ENCODE data around the gene CITED4. TPM values are rescaled to one million over a fixed set of nuclear protein-coding genes. Genes with fewer than 3 reads are reported as not detected.
A peak's percentile ranks its signal among the peaks of the same experiment; 100 is the strongest.

Gene CITED4
- total and polyA plus RNA-seq, 12 donors = 3.5 to 68.5 (median 36.0) TPM

DNA sequence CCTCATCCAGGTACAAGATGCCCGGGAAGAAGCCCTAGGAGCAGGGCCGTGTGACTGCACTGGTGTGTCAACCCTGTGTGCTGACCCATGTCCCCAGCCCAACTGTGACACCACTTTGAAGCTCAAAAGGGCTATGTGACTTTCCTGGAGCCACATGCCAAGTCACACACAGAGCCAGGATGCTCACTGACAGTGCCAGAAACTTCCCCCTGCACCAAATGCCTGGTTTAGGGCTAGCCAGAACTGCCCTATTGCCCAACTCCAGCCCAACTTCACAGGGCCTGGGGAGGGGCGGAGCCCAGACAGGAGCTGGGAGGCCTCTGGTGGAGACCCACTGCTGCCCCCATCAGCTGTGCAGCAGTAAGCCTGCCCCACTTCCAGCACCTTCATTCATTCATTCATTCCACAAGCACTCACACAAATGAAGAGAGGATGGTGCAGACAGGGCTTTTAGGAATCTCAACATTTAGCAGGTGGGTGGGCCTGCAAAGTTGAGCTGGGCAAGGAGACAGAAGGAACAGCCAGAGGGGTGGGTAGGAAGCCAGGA is 41.8 kb downstream of the CITED4 start:
- intact Hi-C loops (cut with DNase I) = no loop called here
- H3K4me3 ChIP-seq = no peak overlapping the region
- TF ChIP-seq, protein P1, sequence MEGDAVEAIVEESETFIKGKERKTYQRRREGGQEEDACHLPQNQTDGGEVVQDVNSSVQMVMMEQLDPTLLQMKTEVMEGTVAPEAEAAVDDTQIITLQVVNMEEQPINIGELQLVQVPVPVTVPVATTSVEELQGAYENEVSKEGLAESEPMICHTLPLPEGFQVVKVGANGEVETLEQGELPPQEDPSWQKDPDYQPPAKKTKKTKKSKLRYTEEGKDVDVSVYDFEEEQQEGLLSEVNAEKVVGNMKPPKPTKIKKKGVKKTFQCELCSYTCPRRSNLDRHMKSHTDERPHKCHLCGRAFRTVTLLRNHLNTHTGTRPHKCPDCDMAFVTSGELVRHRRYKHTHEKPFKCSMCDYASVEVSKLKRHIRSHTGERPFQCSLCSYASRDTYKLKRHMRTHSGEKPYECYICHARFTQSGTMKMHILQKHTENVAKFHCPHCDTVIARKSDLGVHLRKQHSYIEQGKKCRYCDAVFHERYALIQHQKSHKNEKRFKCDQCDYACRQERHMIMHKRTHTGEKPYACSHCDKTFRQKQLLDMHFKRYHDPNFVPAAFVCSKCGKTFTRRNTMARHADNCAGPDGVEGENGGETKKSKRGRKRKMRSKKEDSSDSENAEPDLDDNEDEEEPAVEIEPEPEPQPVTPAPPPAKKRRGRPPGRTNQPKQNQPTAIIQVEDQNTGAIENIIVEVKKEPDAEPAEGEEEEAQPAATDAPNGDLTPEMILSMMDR (IDR thresholded peaks at IDR 0.05) = no peak
- no peak for TF ChIP-seq POLR2A (IDR thresholded peaks at IDR 0.05)
- no peaks in the 10 kb centered on the region for H3K27me3 ChIP-seq
- H3K36me3 ChIP-seq (replicated peaks in 1 of 2) = no peaks in the 10 kb centered on the region
- H3K9me3 ChIP-seq (replicated peaks in 1 of 3) = no peaks in the 10 kb centered on the region
- no peak overlapping the region for H3K27ac ChIP-seq
- 83 to 91% (median 86%) methylated on average over 1 to 3 of the region's 3 CpGs for WGBS, 4 donors
- no peaks in the 10 kb centered on the region for H3K4me1 ChIP-seq (replicated peaks in 1 of 2)
- no peak for DNase-seq

DNA sequence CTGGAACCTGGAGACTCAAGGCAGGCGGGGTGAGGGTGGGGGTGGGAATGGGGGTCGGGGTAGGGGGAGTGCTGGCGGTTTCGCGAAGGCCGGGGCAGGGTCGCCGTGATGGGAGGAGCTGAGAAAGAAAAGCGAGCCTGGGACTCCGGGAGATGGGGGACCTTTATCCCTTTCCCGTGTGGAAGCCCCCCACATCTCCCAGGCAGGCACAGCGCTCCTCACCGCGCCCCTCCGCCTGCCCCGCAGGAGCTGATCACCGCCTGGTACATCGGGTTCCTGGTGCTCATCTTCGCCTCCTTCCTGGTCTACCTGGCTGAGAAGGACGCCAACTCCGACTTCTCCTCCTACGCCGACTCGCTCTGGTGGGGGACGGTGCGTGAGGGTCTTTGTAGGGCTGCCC is 43.1 kb downstream of the CITED4 start:
- no peak overlapping the region for H3K27ac ChIP-seq
- no peak for DNase-seq
- no peaks in the 10 kb centered on the region for H3K27me3 ChIP-seq
- H3K4me1 ChIP-seq (replicated peaks in 1 of 2) = no peaks in the 10 kb centered on the region
- no peak overlapping the region for H3K4me3 ChIP-seq
- TF ChIP-seq, protein P1 (IDR thresholded peaks at IDR 0.05) = no peak
- TF ChIP-seq POLR2A (IDR thresholded peaks at IDR 0.05) = no peak
- H3K36me3 ChIP-seq (replicated peaks in 1 of 2) = no peaks in the 10 kb centered on the region
- no peaks in the 10 kb centered on the region for H3K9me3 ChIP-seq (replicated peaks in 1 of 3)
- intact Hi-C loops (cut with DNase I) = no loop called here
- 59 to 63% (median 61%) methylated on average over 23 to 26 of the region's 26 CpGs for WGBS, 4 donors

DNA sequence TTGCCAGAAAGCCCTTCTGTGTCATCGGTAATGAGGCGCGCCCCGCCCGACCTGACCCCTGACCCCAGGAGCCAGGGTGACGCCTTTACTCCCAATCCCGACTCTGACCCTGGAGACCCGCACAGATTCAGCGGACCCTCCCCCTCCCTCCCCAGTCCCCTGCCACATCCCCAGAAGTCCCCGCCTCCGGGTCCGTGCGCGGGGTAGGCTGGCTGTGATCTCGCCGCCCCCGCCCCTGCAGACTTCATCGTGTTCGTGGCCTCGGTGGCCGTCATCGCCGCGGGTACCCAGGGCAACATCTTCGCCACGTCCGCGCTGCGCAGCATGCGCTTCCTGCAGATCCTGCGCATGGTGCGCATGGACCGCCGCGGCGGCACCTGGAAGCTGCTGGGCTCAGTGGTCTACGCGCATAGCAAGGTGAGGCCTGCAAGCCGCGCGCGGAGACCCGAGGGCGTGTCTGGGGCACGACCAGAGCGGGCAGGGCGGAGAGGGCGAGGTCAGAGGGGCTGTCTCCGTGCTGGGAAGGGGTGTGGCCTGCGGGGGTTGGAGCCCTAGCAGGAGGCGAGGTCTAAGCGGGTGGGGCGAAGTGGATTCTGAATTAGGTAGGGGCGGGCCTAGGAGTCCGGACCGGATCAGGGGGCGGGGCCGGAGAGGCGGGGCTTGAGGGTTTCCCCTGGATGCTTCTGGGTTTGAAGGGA is 43.8 kb downstream of the CITED4 start:
- Histone ChIP-seq H3K9me3 (replicated peaks in 1 of 3) (no peaks in the 10 kb centered on the region), H3K4me3 (peak overlapping the region in 1 of 4 donors; percentile 41), H3K27me3 (no peaks in the 10 kb centered on the region), H3K27ac (no peak overlapping the region), H3K4me1 (replicated peaks in 1 of 2) (no peaks in the 10 kb centered on the region), H3K36me3 (replicated peaks in 1 of 2) (no peaks in the 10 kb centered on the region)
- 6 to 16% (median 9%) methylated on average over 22 to 59 of the region's 59 CpGs; no CpG with 5 or more reads in 1 of the 4 donors for WGBS, 4 donors
- no peak for TF ChIP-seq POLR2A (IDR thresholded peaks at IDR 0.05)
- TF ChIP-seq, protein P1 (IDR thresholded peaks at IDR 0.05) = no peak
- intact Hi-C loops (cut with DNase I) = no loop called here
- peak in 5 of 7 donors; percentile 50 to 71 (median 55) for DNase-seq

DNA sequence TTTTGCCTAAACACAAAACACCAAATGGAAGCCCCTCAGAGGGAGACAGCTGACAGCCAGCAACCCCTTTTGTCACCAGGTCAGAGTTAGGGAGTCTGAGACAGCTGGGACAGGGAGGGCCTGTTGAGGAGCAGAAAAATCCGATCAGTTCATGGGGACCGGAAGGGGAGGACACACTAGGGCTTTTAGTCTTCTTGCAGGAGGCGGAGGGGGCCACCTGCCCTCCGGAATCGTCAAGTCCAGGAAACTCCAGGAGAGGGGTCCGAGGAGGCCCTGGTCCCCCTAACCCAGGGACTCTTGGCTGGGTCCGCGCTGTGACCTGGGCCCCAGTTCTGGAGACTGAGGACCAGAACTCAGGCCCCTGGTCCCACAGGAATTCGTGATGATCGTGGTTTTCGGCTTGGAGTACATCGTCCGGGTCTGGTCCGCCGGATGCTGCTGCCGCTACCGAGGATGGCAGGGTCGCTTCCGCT is 44.3 kb downstream of the CITED4 start:
- Histone ChIP-seq H3K27me3 (no peaks in the 10 kb centered on the region), H3K4me1 (replicated peaks in 1 of 2) (no peaks in the 10 kb centered on the region), H3K27ac (no peak overlapping the region), H3K36me3 (replicated peaks in 1 of 2) (no peaks in the 10 kb centered on the region), H3K4me3 (peak overlapping the region in 1 of 4 donors; percentile 41), H3K9me3 (replicated peaks in 1 of 3) (no peaks in the 10 kb centered on the region)
- no peak for TF ChIP-seq POLR2A (IDR thresholded peaks at IDR 0.05)
- TF ChIP-seq, protein P1 (IDR thresholded peaks at IDR 0.05) = no peak
- intact Hi-C loops (cut with DNase I) = no loop called here
- no peak for DNase-seq
- 71 to 100% (median 74%) methylated on average over 2 to 19 of the region's 19 CpGs for WGBS, 4 donors
